ENCODE results near the gene NTN1.
A peak's percentile ranks its signal among the peaks of the same experiment; 100 is the strongest.
"Not testable (repeated sequence)": the region's sequence is repeated elsewhere in the genome, so short reads cannot be mapped to it uniquely, and the experiment has no call there.

Gene NTN1

DNA sequence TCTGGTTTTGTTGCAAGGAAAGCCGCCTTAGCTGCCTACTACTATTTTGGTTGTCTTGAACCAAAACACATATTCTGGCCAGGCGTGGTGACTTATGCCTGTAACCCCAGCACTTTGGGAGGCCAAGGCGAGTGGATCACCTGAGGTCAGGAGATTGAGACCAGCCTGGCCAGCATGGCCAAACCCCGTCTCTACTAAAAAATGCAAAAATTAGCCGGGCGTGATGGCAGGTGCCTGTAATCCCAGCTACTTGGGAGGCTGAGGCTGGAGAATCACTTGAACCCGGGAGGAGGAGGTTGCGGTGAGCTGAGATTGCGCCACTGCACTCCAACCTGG, 236.3 kb downstream of the NTN1 start:
- DNase-seq: not testable (repeated sequence)

DNA sequence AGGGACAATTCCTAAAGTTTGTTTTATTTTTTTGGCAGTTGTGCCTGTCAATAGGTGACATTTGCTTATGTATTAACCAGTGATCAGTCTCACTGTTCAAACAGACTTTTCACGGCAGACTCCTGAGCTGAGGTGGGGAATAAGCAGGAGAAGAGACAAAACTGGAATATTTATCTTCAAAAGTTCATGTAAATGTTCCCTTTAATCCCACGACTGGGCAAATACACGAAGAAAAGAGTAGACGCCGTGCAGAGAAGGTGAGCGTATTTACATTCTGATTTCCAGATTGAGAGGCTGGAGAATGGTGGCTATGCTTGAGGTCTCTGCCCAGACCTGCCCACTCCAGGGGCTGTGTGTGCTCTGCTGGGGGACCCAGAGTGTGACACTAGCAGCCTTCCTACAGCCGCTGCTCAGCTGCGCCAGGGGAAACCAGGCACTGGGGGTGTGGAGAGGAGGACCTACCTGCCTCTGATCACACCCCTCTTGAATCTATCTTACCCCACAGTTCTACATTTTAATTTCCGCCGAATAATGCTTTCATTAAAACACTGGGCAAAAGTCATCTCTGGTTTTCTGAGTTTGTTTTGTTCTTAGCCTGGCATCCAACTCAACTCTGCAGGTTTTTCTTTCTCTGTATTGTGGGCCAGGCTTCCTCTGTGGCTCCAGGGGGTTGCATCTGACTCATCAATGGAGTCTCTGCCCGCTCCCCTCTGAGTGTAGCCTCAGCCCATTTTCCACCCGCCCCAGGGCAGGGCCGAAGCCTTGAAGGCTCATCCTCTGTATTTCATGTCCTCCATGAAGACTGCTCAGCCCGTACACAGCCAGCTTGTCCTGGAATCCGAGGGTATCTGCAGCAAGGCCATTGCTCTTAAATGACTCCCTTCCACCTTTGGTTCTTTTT, 237.1 kb downstream of the NTN1 start:
- no peak for DNase-seq

DNA sequence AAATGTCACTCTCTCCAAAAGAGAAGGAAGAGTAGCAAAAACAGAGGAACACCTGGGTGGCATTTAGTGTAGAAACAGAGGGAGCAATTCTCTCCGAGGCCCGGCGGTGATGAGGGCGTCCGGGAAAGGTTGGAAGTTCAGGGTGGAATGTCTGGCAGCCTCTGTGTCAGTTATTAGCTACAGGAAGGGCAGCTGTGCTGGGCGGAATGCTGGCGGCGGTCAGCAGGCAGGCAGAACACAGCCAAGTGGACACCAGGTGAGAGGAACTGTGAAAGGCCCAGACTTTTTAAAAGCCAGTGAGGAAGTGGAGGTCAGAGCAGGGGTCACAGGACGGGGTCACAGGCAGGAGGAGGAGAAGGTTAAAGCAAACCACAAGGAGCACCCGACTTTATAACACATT, 238.1 kb downstream of the NTN1 start:
- DNase-seq: no peak

DNA sequence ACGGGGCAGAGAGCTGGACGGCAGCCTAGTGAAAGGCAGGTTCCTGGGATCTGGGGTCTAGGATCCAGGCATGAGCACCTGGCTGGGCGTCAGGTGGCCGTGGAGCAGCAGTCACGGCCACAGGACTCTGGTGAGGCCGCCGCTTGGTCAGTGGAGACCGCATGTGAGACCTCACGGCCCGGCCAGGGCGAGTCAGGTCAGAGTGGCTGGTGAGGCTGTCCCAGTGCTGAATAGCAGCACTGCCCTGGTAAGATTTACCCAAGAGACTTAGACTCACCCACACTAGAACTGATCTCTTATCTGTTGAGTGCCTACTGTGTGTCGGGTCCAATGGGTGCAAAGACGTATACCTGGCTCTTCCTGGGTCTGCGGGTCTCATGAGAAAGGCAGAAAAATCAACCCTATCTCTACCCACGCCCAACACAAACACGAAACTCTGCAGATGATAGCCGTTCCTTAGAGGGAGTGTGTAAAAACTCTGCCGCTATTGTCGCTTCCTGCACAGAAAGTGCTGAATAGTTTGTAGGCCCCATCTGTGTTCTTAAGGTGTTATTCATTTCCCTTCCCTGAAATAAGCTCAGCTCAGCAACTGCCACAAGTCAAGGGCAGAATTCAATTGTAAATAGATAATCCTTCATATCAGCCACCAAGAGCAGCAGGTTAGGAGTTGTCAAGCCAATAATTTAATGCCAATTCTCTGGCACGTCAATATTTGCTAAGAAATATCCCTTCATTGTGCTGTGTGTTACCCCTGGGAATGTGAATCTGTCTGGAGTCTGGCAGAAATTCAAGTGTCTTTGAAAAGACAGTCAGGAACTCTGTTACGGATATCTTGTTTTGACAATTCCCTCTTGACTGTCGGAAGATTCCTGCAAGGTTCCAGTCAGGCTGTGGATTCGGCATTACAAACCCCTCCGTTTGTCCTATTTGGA, 240.0 kb downstream of the NTN1 start:
- no peak for DNase-seq

DNA sequence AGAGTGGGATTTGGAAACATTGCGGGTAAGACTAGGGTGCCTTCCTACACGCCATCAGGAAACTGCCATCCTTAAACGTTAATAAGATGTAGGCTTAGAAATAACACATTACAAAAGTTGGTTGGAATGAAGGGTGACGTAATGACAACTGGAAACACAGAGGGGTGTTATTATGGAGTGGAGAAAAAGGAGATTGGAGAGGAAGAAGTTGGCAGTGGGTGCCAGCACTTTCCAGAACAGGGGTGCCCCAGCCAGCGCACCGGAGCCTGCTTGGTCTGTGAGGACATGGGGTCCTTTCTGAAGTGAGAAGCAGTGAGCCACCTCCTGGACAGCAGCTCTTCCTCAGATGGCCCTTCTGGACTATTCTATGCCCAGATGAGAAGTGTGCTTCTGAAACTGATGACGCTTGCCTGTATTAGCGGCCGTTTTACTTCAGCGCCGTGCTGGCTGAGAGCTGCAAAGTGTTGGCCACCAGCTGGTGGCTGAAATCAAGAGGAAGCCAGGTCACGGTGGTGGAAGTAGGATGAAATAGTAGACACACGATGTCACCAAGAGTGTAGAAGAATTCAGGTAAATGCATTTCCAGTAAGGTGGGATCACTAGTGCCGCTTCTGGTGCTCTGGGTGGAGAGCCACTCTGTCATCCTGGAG, 244.8 kb downstream of the NTN1 start:
- no peak for DNase-seq

DNA sequence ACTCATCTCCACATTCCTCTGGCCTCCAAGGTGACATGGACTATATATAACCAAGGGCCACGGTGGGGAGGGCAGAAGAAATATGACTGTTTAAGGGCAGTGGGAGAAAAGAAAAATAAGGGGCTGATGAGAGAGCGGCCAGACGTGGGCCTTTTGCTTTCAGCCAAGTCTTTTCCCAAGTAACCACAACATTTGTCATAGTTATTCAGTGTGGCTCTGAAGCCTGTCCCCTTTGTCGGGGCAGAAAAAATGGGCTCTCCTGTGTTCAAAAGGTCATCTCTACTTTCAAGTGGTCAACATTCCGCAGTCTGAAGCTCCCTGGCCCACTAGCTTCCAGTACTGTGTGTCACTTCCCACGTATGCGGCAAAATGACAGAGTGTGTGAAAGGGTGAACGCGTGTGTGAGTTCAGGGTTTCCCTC, 245.4 kb downstream of the NTN1 start:
- DNase-seq: no peak

DNA sequence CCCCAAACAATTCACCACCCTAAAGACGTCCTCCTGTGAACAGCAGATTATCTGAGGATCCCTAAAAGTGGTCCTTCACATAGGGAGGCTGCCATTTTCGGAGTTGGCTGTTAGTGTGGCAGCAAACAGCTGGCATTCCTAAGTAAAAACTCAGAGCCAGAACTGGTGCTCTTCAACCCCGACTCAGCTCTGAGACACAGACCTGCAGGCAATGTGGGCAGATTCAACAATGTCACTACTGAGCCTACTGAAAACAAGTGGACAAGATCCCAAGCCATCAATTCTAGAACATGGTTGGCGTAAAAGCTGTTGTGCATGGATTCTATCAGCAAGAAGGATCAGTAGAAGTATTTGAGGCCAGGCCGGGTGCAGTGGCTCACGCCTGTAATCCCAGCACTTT, 247.2 kb downstream of the NTN1 start:
- no peak for DNase-seq

DNA sequence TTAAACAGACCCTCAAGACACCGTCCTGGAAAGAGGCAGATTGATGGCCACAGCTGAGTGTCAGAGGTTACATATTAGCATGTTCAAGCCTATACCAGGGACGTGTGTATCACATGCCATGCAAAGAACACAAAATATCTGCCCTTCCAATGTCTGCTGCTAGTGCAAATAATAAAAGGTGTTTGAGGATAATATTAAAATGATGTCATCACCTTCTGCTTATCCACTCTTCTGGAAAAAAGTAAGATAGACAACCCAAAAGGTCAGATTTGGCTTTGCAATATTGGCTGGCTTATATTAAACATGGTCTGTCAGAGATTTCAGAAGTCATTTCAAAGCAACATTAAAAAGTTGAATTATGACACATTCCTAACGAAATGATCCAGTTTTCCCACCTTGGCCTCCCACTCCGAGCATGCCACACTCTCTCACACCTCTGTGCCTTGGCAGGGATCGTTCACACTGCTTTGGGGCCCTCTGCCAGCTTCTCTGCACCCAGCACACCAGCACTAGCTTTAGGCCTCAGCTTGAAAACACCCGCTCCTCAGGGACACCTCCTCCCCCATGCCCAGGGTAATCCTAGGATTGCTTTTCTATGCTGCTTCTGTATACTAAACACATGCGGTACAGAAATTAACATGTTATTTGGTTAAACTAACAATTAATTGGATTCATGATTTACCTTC, 248.2 kb downstream of the NTN1 start:
- no peak for DNase-seq

DNA sequence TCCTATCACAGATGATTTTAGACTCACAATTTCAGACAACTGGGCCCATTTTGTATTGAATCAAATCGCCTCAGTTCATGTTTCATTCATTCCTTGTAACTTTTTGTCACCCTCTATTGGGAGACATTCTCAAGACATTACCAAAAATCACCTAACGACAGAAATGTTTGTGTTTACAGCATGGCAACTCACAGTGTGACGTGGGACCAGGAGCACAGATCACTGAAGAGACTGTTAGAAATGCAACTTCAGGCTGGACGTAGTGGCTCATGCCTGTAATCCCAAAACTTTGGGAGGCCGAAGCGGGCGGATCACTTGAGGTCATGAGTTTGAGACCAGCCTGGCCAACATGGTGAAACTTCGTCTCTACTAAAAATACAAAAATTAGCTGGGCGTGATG, 249.6 kb downstream of the NTN1 start:
- DNase-seq: no peak

DNA sequence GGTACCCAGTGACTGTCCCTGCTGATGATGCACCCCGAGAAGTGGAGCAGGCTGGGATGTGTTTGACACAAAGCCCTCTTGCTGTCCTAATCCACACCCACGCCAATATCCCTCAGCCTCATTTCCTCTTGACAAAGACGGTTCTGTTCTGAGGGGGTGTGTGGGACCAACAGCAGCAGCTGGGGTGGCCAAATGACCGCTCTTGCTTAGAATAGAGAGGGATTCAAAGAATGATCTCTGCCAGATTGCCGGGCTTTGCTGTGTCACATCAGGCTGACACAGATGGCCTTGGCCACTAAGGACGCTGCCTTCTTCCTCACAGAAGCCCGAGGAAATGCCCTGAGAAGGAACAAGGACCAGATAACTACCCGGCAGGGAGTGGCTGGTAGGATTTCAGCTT, 250.7 kb downstream of the NTN1 start:
- peak; percentile 2 for DNase-seq

DNA sequence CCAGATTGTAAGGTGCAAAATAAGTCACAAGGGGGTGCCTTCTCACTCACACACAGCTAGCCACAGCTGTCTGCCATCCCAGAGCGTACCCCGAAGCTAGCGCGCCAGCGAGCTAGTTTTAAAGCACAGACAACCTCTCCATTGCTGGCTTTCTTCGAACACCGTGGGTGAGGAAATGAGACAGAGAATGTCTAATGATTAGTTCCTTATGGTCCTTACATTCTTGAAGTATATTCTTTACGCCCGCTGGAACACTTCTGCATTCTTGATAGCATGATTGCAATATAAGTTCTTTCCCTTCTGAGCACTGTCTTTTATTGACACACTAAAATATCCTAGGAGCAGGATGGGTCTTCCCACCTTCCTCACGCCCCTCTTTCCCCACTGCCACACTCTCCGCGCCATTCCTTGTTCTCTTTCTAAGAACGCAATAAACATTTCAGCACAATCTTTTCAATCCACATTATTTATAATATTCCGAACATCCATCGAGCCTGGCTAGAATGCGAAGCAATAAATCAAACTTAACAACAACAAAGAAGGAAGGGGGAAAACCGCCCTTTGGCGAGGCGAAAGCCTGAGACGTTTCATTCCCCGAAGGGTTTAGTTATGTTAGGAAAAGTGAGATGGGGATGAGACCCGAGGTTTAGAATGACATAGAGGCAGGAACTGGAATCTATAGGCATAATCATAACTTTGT, 251.3 kb downstream of the NTN1 start:
- DNase-seq: peak; percentile 8

DNA sequence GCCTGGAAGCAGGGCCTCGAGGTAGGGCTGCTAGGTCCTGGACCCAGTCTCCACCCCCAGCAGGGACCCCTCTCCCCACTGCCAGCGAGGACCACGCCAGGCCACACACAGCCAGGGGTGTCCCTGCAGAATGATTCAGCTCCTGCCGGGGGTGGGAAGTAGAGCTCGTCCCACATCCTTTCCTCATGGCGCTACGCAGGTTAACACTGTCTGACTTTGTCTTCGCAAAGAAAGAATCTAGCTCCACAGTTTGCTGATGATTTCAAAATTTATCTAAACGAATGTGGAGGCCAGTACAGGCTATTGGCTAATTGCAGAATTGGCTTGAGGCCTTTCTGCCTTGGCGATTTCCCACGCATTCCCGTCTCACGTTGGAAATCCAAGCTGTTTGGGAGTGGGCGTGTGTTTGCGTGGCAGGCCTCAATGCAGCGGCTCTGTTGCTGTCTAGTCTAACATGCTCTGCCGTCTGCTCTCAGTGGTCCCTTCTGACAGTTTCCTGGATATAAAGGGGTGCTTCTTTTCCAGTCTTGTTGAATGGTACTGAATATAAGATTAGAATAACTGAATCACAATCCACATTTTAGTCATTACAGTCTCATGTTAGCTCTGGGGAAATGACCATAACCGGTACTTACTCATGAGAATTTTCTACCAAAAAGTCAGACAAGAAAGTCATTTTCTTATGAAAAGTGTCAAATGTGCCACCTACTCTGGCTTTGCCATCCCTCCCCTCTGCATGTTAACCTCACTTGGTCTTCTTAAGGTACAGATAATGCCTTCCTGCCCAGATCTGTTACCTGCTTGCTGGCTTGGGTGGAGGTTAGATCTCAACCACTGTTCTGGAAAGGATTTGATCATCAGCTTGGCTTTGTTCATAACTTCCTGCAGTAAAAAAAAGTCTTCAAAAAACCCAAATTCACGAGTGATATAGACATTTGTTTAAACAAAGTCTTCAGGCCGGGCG, 252.4 kb downstream of the NTN1 start:
- DNase-seq: no peak

DNA sequence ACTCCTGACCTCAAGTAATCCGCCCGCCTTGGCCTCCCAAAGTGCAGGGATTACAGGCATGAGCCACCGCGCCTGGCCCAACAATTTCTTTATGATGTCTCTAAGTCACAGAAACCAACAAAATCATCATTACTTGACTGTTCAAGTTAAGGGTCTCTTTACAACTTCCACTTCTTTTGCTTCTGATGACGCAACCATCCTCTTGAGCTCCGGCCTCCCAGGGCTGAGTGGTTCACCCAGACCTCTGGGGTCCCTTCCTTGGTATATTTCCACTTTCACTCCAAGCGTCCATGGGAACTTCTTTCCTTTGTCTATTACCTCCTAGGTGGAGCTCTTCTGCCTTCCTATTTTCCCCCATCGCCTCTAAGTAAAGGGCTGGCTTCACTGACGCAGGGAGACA, 253.7 kb downstream of the NTN1 start:
- DNase-seq: no peak

DNA sequence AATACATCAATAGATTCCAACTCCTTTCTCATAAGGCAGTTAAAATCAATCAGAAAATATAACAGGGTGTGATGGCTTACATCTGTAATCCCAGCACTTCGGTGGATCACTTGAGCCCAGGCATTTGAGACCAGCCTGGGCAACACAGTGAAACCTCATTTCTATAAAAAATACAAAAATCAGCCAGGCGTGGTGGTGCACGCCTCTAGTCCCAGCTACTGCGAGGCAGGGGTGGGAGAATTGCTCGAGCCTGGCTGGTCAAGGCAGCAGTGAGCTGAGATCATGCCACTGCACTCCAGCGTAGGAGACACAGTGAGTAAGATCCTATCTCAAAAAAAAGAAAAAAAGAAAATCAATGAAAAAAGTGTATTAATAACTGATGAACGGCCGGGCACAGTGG, 258.6 kb downstream of the NTN1 start:
- DNase-seq: no peak

DNA sequence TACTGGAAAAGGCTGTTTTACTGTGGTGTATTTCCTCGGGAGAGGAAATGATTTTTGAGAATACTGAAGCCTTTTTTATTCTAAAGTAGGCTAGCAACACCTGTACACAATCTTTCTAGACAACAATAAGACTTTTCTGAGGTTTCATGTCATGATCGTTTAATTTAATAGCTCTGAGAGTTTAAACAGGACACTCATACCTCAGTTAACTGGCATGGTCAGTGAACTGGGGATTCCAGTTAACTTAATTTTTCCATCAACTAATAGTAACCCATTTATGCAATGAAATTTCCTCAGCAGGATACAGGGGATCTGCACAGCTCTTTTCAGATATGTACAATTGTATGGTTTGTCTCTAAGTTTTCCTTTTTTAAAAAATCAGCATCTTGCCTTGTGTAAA, 262.6 kb downstream of the NTN1 start:
- DNase-seq: no peak

DNA sequence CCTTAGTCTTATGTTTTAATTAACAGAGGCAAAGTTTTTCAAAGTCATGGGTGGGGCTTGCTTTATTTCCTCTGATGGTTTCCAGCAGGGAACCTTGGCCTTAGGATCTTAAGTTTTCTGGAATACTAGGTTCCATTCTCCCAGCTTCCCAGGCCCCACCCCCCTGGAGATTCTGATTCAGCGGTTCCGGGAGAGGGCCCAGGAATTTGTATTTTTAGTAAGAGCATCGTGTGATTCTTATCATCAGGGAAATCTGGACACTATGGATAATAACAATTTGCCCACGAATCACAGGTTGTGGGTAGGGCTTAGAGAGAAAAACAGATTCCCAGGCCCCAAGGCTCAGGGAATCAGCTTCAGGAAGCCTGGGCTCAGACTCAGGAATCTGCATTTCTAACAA, 263.6 kb downstream of the NTN1 start:
- no peak for DNase-seq

DNA sequence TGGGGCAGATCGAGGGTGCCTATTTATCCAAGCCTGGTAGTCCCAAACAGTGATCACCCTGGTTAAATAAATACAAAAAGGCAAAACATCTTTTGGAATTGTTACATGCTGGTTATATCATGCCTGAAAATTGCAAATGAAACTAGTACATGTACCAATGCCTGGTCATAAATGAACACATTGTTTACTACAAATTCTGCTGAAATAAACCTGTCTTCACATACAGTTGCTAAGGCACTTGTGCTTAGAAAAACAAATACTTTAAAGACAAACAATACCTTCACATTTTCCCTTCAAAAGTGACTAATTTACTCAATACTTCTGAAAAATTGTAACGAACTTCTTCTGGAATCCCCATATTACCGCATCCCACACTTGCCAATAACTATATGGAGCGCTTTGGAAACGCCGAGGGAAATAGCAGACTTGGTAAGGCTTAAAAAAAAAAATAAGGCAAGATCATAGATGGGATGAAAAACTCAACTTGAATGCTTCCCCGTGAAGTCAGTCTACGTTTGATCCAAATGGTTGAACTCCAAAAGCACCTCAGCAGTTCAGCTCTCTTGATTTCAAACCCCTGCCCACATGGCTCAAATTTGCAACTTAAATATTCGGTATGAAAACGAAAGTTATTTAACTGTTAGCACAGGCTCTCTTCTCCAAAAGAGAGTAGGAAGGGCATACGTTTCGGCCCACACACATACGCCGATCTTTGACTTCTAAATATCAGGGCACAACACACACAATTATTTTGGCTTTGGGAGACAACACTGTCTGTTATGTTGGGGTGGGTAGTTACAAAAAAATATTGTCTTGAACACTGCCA, 264.5 kb downstream of the NTN1 start:
- DNase-seq: no peak

DNA sequence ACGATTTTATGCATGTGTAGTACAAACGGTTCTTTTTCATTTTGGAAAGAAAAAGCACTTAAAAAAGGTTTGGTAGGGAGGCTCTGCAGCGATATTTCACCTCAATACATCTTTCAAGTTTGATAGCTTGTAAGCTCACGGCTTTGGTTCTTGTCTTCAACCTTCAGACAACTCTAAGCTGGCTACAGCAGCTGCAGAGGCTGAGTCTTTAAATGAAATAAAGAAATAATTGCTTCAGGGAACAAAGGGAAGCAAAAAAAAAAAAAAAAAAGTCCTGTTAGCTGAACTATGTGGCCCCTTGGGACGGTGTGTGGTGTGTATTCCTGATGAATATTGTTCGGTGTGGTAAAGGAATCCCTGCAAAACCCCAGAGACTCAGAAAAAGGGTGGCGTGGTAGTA, 265.1 kb downstream of the NTN1 start:
- DNase-seq: no peak

DNA sequence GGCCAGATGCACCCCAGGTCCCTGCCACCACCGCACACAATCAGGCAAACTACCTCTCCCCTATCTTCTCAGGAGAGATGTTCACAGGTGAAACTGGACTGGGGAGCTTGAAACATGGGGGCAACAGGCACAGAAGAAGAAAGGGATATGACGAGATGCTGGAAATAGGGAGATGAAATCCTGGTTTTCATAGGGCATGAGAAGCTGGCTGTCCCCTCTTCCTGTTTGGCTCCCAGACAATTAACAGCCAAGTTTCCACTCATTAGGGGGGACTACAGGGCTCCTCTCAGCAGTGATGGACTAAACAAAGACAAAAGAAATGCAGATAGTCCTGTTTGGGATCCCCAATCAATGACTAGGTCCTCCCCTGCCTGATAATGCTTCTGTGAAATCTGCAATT, 266.0 kb downstream of the NTN1 start:
- no peak for DNase-seq

DNA sequence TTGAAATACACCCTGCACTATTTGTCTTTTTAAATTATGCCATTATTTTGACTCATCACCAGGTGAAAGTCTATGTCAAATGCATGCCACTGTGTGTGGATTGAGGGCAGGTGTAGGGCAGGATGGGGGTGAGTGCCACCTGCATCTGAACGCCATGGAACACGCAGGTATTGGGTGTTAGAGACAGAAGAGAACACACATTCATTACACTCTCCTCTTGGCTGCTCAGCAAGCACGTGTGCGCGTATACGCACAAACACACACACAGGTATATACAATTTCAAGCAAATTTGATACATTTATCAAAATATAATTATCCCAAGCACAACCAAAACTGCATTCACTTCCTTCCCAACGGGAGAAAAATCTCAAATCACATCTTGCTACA, 268.9 kb downstream of the NTN1 start:
- no peak for DNase-seq

All from inflammatory macrophage treated with lipopolysaccharide for 4 hours (primary cell).